K562 (cell line): ENCODE data around the gene PIK3CB. TPM values are rescaled to one million over a fixed set of nuclear protein-coding genes. Genes with fewer than 3 reads are reported as not detected.
A peak's percentile ranks its signal among the peaks of the same experiment; 100 is the strongest.

ENCODE experiments used
- ARID1B ChIP-seq: fragments of 450-650 bp; IDR thresholded peaks from 2 replicates; pipeline ENCODE4 v1.6.1; 2016; ENCODE audit warnings: antibody characterized with exemption, mild to moderate bottlenecking, inconsistent platforms
- ATF7 ChIP-seq: fragments of 450-650 bp; IDR thresholded peaks from 2 replicates; pipeline ENCODE4 v1.7.1; 2014; ENCODE audit warnings: mild to moderate bottlenecking, moderate library complexity
- C11orf30 ChIP-seq: fragments of 450-650 bp; IDR thresholded peaks from 2 replicates; pipeline ENCODE4 v1.6.1; 2016; ENCODE audit warnings: low read depth, mild to moderate bottlenecking
- CHD1 ChIP-seq: fragments of 200-600 bp; sonication (generic); IDR thresholded peaks from one replicate; pipeline ENCODE4 v1.6.1; 2012; ENCODE audit warnings: mild to moderate bottlenecking, moderate library complexity, low read length, inconsistent platforms
- E2F6 ChIP-seq, 2 experiments: IDR thresholded peaks; 2 replicates each; pipeline ENCODE4 v1.6.1; 2011; ENCODE audit warnings: borderline replicate concordance in 1 of 2, control low read depth in 1 of 2, low read depth in 1 of 2, low read length in 1 of 2, mild to moderate bottlenecking in 1 of 2, mixed read lengths in 1 of 2, moderate library complexity in 1 of 2; ENCODE audit not compliant: insufficient read depth in 1 of 2, insufficient read length in 1 of 2, poor library complexity in 1 of 2, severe bottlenecking in 1 of 2; ENCODE audit errors: extremely low read depth in 1 of 2
- HLTF ChIP-seq: fragments of 450-650 bp; IDR thresholded peaks from 2 replicates; pipeline ENCODE4 v1.6.1; 2016
- LCOR ChIP-seq: sonication (generic); formaldehyde crosslinking; IDR thresholded peaks from 2 replicates; pipeline ENCODE4 v1.8.0; 2022; ENCODE audit warnings: mild to moderate bottlenecking, missing genetic modification reagents
- LEF1 ChIP-seq: fragments of 450-650 bp; IDR thresholded peaks from 2 replicates; pipeline ENCODE4 v1.6.1; 2016; ENCODE audit warnings: mild to moderate bottlenecking
- MITF ChIP-seq: IDR thresholded peaks from 2 replicates; pipeline ENCODE4 v1.6.1; 2014; ENCODE audit warnings: antibody characterized with exemption
- MLLT1 ChIP-seq, 2 experiments: fragments of 450-650 bp; IDR thresholded peaks; 2 replicates each; pipeline ENCODE4 v1.6.1; 2016
- POLR3G ChIP-seq: IDR thresholded peaks from 2 replicates; pipeline ENCODE4 v1.6.1; 2011; ENCODE audit not compliant: insufficient read length, insufficient replicate concordance; ENCODE audit errors: extremely low read depth
- PTTG1 ChIP-seq: fragments of 450-650 bp; IDR thresholded peaks from 2 replicates; pipeline ENCODE4 v1.6.1; 2016; ENCODE audit warnings: low read depth, mild to moderate bottlenecking, missing genetic modification characterization, missing compliant biosample characterization
- RERE ChIP-seq: sonication (generic); formaldehyde crosslinking; IDR thresholded peaks from 2 replicates; pipeline ENCODE4 v1.8.0; 2023; ENCODE audit warnings: missing genetic modification reagents, mild to moderate bottlenecking, borderline replicate concordance
- SLC30A9 ChIP-seq: fragments of 250-450 bp; sonication (Bioruptor Pico); IDR thresholded peaks from 2 replicates; pipeline ENCODE4 v1.8.0; 2022; ENCODE audit warnings: mild to moderate bottlenecking, moderate library complexity
- SRF ChIP-seq, 2 experiments: fragments of 250-450, 450-650 bp in 1 of 2; sonication (Bioruptor Pico) in 1 of 2; sonication (generic) in 1 of 2; formaldehyde crosslinking; IDR thresholded peaks; 2 replicates each; pipeline versions ENCODE4 v1.5.0 to v1.5.1; 2020 to 2022; ENCODE audit warnings: mild to moderate bottlenecking in 1 of 2, missing genetic modification reagents in 1 of 2
- THRB ChIP-seq: fragments of 450-650 bp; formaldehyde crosslinking; conservative IDR thresholded peaks from 2 replicates; pipeline ENCODE4 v1.4.0; 2022; ENCODE audit warnings: mild to moderate bottlenecking, missing genetic modification characterization
- ZNF324 ChIP-seq: fragments of 250-450 bp; sonication (Bioruptor Pico); IDR thresholded peaks from 2 replicates; pipeline ENCODE4 v1.4.0; 2020; ENCODE audit warnings: mild to moderate bottlenecking
- polyA plus RNA-seq, 8 experiments: library from polyadenylated mRNA; depleted of rRNA in 4 of 8; stranded (reverse) in 5 of 8; unstranded in 3 of 8; fragments of >200 nt; fragmentation: Nextera tagmentation in 2 of 8; fragmentation: Illumina TruSeq in 1 of 8; extraction: Ambion mirVana in 2 of 8; extraction: Trizol in 1 of 8; gene quantifications; 2 replicates each; pipeline versions ENCODE4 v1.2.1 to v1.2.3, GENCODE V29; 2011 to 2014; ENCODE audit warnings: inconsistent platforms in 1 of 8, missing spikeins in 1 of 8
- total RNA-seq, 7 experiments: library from RNA; depleted of rRNA in 6 of 7; stranded (reverse); fragments of >200 nt in 6 of 7; fragmentation: Illumina TruSeq in 2 of 7; extraction: Trizol in 2 of 7; gene quantifications; 2 replicates each; pipeline versions ENCODE4 v1.2.1 to v1.2.3, GENCODE V29; 2011 to 2021; ENCODE audit warnings: low replicate concordance in 1 of 7

The PIK3CB gene
- total and polyA plus RNA-seq, 9 of the 15 experiments (the other 6 are each of a cell fraction or from before 2014, with no cell fraction given), result 15.3 to 62.6 (median 28.3) TPM

- TF ChIP-seq SRF (CRISPR knock-in tag; IDR thresholded peaks at IDR 0.05), result peak in 1 of 2 experiments; percentile 35; a peak in 1 of 4 replicates
- no peak for TF ChIP-seq LCOR
- no peak for TF ChIP-seq POLR3G
- no peak for TF ChIP-seq CHD1
- TF ChIP-seq MLLT1 (IDR thresholded peaks at IDR 0.05), result no peak
- no peak for TF ChIP-seq SLC30A9 (CRISPR knock-in tag)
- no peak for TF ChIP-seq ATF7
- no peak for TF ChIP-seq ZNF324
- no peak for TF ChIP-seq ARID1B
- no peak for TF ChIP-seq LEF1
- TF ChIP-seq E2F6 (IDR thresholded peaks at IDR 0.05; ENCODE audit: borderline replicate concordance in 1 of 2, extremely low read depth in 1 of 2, insufficient read depth in 1 of 2, insufficient read length in 1 of 2, low read depth in 1 of 2, low read length in 1 of 2, poor library complexity in 1 of 2, severe bottlenecking in 1 of 2), result peak in 1 of 2 experiments; percentile 17
- TF ChIP-seq RERE, result no peak
- no peak for TF ChIP-seq HLTF
- peak; percentile 32; the same call in 1 of the 2 replicates for TF ChIP-seq C11orf30
- TF ChIP-seq MITF, result no peak
- TF ChIP-seq THRB (CRISPR knock-in tag), result peak; percentile 73; the same call in 1 of the 2 replicates
- 0 out of 2 replicates have a peak, but pooled peaks have one; percentile 6 for TF ChIP-seq PTTG1 (tag)
Observed at GRCh38 chr3:138862531-138862923, 27.8 kb upstream of the PIK3CB start (continued).
